HG02981 (cell line): ENCODE data around the gene MYT1.

Source experiments
- ATAC-seq: cut with Tn5 transposase; IDR thresholded peaks from one replicate; pipeline ENCODE4 v1.9.1; 2021; ENCODE audit warnings: mild to moderate bottlenecking, moderate library complexity; ENCODE audit not compliant: unreplicated experiment

Gene MYT1

GRCh38 chr20:64211874-64212658 is 47.8 kb downstream of the MYT1 start:
- ATAC-seq = no peak

GRCh38 chr20:64212755-64213154 is 48.5 kb downstream of the MYT1 start:
- no peak for ATAC-seq

GRCh38 chr20:64214113-64214512 is 49.9 kb downstream of the MYT1 start:
- ATAC-seq = no peak

GRCh38 chr20:64214952-64215351 is 50.7 kb downstream of the MYT1 start:
- ATAC-seq = no peak

GRCh38 chr20:64216036-64216435 is 51.8 kb downstream of the MYT1 start:
- no peak for ATAC-seq

GRCh38 chr20:64216910-64217309 is 52.7 kb downstream of the MYT1 start:
- no peak for ATAC-seq

- no peak for ATAC-seq
Measured at GRCh38 chr20:64217539-64218221, 53.4 kb downstream of the MYT1 start.

GRCh38 chr20:64219202-64219601 is 55.0 kb downstream of the MYT1 start:
- no peak for ATAC-seq

GRCh38 chr20:64219730-64220129 is 55.5 kb downstream of the MYT1 start:
- ATAC-seq = no peak

GRCh38 chr20:64220420-64220819 is 56.2 kb downstream of the MYT1 start:
- ATAC-seq = no peak

GRCh38 chr20:64220891-64221527 is 56.8 kb downstream of the MYT1 start:
- no peak for ATAC-seq

GRCh38 chr20:64222291-64222735 is 58.1 kb downstream of the MYT1 start:
- ATAC-seq = no peak

- no peak for ATAC-seq
Measured at GRCh38 chr20:64222851-64223525, 58.7 kb downstream of the MYT1 start.

GRCh38 chr20:64223526-64224067 is 59.3 kb downstream of the MYT1 start:
- ATAC-seq = no peak

GRCh38 chr20:64224351-64225170 is 60.3 kb downstream of the MYT1 start:
- no peak for ATAC-seq

GRCh38 chr20:64225171-64225595 is 60.9 kb downstream of the MYT1 start:
- no peak for ATAC-seq

GRCh38 chr20:64225828-64226598 is 61.8 kb downstream of the MYT1 start:
- ATAC-seq = no peak

GRCh38 chr20:64226686-64227580 is 62.7 kb downstream of the MYT1 start:
- ATAC-seq = no peak
